GM21717 (cell line): ENCODE measurements around the gene GMDS.
"Not testable (repeated sequence)": the region's sequence is repeated elsewhere in the genome, so short reads cannot be mapped to it uniquely, and the experiment has no call there.

ENCODE experiments used
- ATAC-seq: cut with Tn5 transposase; IDR thresholded peaks from one replicate; pipeline ENCODE4 v1.9.1; 2021; ENCODE audit warnings: mild to moderate bottlenecking, moderate library complexity; ENCODE audit not compliant: unreplicated experiment

The GMDS gene

GRCh38 chr6:1668456-1668855, 576.9 kb downstream of the GMDS start:
- ATAC-seq, result not testable (repeated sequence)

DNA sequence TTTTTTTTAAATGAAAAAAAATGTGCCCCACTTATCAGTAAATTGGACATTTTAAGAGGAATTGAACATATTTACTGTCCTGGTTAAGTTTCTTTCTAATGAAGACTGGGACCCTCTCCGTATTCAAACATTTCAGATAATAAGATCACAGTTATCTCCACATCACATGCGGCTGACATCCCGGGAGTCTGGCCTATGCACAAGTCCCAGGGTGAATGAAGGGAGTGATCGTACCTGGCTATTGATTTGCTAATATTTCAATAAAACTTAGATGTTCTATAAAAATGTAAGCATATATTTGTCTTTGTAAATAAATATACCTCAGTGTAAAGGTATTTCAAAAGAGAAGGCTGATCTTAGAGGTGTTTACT, 577.6 kb downstream of the GMDS start:
- no peak for ATAC-seq

GRCh38 chr6:1667012-1667804, 578.2 kb downstream of the GMDS start:
- no peak for ATAC-seq

DNA sequence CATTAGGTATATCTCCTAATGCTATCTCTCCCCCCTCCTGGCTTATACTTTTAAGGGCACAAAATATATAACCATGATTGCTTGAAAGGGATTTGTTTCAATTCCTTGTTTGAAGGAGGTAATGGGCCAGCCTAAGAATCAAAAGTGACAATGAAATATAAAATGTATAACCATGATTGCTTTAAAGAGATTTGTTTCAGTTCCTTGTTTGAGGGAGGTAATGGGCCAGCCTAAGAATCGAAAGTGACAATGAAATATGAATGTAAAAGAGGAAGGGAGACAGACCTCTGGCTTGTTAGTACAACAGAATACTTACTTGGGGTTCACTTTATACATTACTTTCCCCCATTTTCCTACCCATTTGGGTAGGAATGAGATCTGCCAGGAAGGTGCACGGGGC, 580.2 kb downstream of the GMDS start:
- peak; percentile 94 for ATAC-seq

GRCh38 chr6:1664329-1664728, 581.1 kb downstream of the GMDS start:
- ATAC-seq, result no peak

GRCh38 chr6:1663511-1663910, 581.9 kb downstream of the GMDS start:
- no peak for ATAC-seq

GRCh38 chr6:1662534-1662933, 582.9 kb downstream of the GMDS start:
- ATAC-seq, result no peak

DNA sequence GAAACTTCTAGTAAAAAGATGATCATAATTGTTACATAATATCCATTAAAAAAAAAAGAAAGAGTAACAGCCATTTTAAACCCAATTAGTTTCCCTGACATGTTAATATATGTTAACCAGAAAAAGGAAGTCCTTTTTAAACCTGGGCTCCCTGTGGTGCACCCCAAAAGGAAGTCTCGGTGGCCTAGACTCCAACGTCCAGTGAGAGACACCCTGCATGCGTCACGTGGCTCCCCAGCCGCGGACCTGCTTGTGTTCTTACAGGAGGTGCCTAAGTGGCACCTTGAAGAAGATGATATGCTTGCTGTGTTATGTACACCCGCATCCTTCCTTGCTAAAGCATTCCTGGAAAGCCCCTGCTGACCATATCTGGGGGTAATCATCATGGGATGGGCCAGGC, 585.6 kb downstream of the GMDS start:
- no peak for ATAC-seq

GRCh38 chr6:1658212-1659005, 587.0 kb downstream of the GMDS start:
- ATAC-seq, result no peak

GRCh38 chr6:1657771-1658165, 587.6 kb downstream of the GMDS start:
- no peak for ATAC-seq

GRCh38 chr6:1657116-1657770, 588.2 kb downstream of the GMDS start:
- ATAC-seq, result no peak

DNA sequence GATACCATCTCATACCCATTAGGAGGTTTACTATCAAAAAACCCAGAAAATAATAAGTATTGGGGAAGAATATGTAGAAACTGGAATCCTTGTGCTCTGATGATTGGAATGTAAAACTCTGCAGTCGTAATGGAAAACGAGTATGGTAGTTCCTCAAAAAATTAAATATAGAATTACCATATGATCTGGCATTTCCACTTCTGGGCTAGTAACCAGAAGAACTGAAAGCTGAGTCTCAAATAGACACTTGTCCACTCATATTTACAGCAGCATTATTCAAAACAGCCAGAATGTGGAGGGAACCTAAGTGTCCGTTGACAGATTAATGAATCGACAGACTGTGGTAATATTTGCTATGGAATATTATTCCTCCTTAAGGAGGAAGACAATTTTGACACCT, 591.4 kb downstream of the GMDS start:
- ATAC-seq, result no peak

GRCh38 chr6:1652842-1653241, 592.6 kb downstream of the GMDS start:
- ATAC-seq, result no peak

- ATAC-seq, result no peak
These were observed 594.0 kb downstream of the GMDS start for GRCh38 chr6:1651362-1651761.

- ATAC-seq, result no peak
These were observed 599.8 kb downstream of the GMDS start for GRCh38 chr6:1645466-1646185.

DNA sequence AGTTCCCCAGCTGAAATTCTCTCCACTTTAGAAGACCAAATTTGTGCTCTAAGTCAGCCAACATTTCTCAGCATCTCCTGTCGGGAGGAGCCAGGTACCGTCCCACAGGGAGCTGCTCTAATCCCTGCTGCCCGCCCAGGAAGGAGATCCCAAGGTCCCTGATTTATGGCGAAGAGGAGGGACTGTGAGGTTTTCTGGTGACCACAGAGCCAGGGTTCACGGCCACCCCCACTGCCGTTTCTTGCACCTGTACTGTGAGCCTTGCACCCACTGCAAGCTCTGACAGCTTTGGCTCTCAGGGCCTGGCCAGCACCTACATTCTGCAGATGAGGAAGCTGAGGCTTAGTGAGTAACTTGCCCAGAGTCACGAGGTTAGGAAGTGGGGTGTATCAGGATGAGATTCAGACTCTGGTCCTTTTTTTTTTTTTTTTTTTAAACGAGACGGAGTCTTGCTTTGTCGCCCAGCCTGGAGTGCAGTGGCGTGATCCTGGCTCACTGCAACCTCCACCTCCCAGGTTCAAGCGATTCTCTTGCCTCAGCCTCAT, 600.8 kb downstream of the GMDS start:
- no peak for ATAC-seq

DNA sequence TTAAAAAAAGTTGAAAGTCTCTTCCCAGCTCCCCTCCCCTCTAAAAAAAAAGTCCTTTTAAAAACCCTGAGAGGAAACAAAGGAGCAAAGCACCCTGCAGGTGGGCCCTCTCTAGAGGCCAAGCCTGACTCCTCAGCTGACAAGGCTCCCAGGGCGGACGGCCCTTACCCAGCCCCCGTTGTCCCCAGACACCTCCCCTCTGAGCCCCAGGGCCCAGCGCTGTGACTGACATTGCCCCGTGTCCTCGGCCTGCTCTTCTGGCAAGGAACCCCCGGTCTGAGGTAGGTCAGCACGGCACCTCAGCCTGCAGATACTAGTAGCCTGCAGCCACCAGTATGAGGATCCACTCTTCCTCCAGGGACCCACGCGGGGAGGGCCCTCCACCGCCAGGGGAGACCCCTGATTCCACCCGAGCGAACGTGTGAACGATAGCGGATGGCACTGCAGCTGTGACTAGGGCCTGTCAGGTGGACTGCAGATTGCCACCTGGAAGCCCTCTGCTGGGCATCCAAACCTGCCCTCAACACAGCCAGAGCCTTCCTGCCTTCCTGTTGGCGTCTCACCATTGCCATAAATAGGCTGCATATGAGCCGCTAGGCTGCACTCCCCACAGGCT, 601.5 kb downstream of the GMDS start:
- ATAC-seq, result no peak

GRCh38 chr6:1643111-1643510, 602.3 kb downstream of the GMDS start:
- ATAC-seq, result no peak

- no peak for ATAC-seq
These were observed 604.0 kb downstream of the GMDS start for GRCh38 chr6:1641343-1641885.

DNA sequence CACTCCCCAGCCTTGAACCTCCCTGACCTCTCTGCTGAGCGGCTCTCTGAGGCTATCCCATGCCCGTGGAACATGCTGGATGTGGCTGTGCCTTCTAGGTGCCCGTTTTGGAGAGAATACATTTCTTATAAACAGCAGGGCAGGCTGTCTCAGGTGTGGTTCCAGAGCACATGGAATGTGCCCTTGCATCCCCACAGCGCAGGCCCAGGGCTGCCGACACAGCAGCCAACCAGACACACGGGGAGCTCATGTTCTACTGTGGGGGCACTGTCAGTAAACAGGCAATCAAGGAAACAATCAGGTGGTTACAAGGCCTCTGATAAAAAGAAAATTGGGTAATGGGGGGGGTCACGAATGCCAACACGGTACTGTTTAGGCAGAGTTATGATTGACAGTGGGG, 604.9 kb downstream of the GMDS start:
- ATAC-seq, result no peak
